HEK293 (cell line): ENCODE results near the gene ADH1C.
"Not testable (repeated sequence)": the region's sequence is repeated elsewhere in the genome, so short reads cannot be mapped to it uniquely, and the experiment has no call there.

Experiments used
- CTCF ChIA-PET: fragments of 350-600 bp; formaldehyde crosslinking; extraction: SDS; loops from one replicate; lab custom pipeline; 2021; ENCODE audit warnings: antibody characterized with exemption; lab: Yijun Ruan, JAX
- POLR2A ChIA-PET: fragments of 300-600 bp; formaldehyde crosslinking; extraction: SDS; loops from one replicate; lab custom pipeline; 2020; ENCODE audit warnings: antibody characterized with exemption, inconsistent platforms; lab: Yijun Ruan, JAX
- H3K27ac ChIP-seq: fragments of 200-500 bp; sonication (Bioruptor generic); 2 replicates; pipeline ENCODE4 v1.5.1; 2014; ENCODE audit warnings: low read depth, low read length, control low read depth, inconsistent platforms; ENCODE audit errors: extremely low read depth
- H3K36me3 ChIP-seq, 2 experiments: fragments of 200-500 bp in 1 of 2; sonication (Bioruptor generic) in 1 of 2; 1 replicate in 1 of 2; 2 replicates in 1 of 2; pipeline ENCODE4 v1.5.1; 2014 to 2017; ENCODE audit warnings: inconsistent platforms in 2 of 2, low read length in 2 of 2; ENCODE audit not compliant: control insufficient read depth in 2 of 2, insufficient read depth in 1 of 2
- H3K4me1 ChIP-seq: fragments of 200-500 bp; sonication (Bioruptor generic); 2 replicates; pipeline ENCODE4 v1.5.1; 2014; ENCODE audit warnings: mild to moderate bottlenecking, low read length, inconsistent platforms; ENCODE audit not compliant: control insufficient read depth, insufficient read depth
- H3K4me3 ChIP-seq: 2 replicates; pipeline ENCODE4 v1.5.1; 2011; ENCODE audit warnings: low read depth, mild to moderate bottlenecking, control low read depth, low read length, moderate library complexity
- H3K9me3 ChIP-seq: fragments of 200-500 bp; sonication (Bioruptor generic); 2 replicates; pipeline ENCODE4 v1.5.1; 2014; ENCODE audit warnings: low read depth, low read length, inconsistent platforms; ENCODE audit not compliant: control insufficient read depth, insufficient read depth
- FEZF1 ChIP-seq: fragments of 450-650 bp; formaldehyde crosslinking; IDR thresholded peaks from 2 replicates; pipeline ENCODE4 v1.5.1; 2016; ENCODE audit warnings: missing biosample characterization, missing genetic modification characterization
- MZF1 ChIP-seq: fragments of 450-650 bp; formaldehyde crosslinking; IDR thresholded peaks from 2 replicates; pipeline ENCODE4 v1.5.1; 2017; ENCODE audit warnings: missing biosample characterization, missing genetic modification characterization, borderline replicate concordance
- OSR2 ChIP-seq: fragments of 450-650 bp; formaldehyde crosslinking; IDR thresholded peaks from 2 replicates; pipeline ENCODE4 v1.5.1; 2016; ENCODE audit warnings: missing biosample characterization, missing genetic modification characterization
- REPIN1 ChIP-seq: fragments of 450-650 bp; formaldehyde crosslinking; IDR thresholded peaks from 2 replicates; pipeline ENCODE4 v1.5.1; 2017; ENCODE audit warnings: missing biosample characterization, missing genetic modification characterization, low read depth
- SP2 ChIP-seq: fragments of 450-650 bp; formaldehyde crosslinking; IDR thresholded peaks from 2 replicates; pipeline ENCODE4 v1.5.1; 2016; ENCODE audit warnings: missing biosample characterization, missing genetic modification characterization
- ZBTB1 ChIP-seq: fragments of 450-650 bp; formaldehyde crosslinking; IDR thresholded peaks from 2 replicates; pipeline ENCODE4 v1.5.1; 2016; ENCODE audit warnings: missing biosample characterization, missing genetic modification characterization
- ZBTB17 ChIP-seq: fragments of 450-650 bp; formaldehyde crosslinking; IDR thresholded peaks from 2 replicates; pipeline ENCODE4 v1.5.1; 2016; ENCODE audit warnings: missing biosample characterization, missing genetic modification characterization
- ZNF157 ChIP-seq: fragments of 450-650 bp; formaldehyde crosslinking; IDR thresholded peaks from 2 replicates; pipeline ENCODE4 v1.5.1; 2016; ENCODE audit warnings: missing biosample characterization, missing genetic modification characterization
- ZNF175 ChIP-seq: fragments of 450-650 bp; formaldehyde crosslinking; IDR thresholded peaks from 2 replicates; pipeline ENCODE4 v1.5.1; 2016; ENCODE audit warnings: missing biosample characterization, missing genetic modification characterization
- ZNF274 ChIP-seq, 2 experiments: fragments of 200-500 bp in 1 of 2; fragments of 450-650 bp in 1 of 2; sonication (Bioruptor generic) in 1 of 2; formaldehyde crosslinking in 1 of 2; IDR thresholded peaks; 2 replicates each; pipeline versions ENCODE4 v1.5.1 to v1.6.1; 2014 to 2016; ENCODE audit warnings: borderline replicate concordance in 1 of 2, inconsistent platforms in 1 of 2, low read length in 1 of 2, missing biosample characterization in 1 of 2, missing genetic modification characterization in 1 of 2
- ZNF292 ChIP-seq: fragments of 450-650 bp; formaldehyde crosslinking; IDR thresholded peaks from 2 replicates; pipeline ENCODE4 v1.5.1; 2016; ENCODE audit warnings: low read depth, missing biosample characterization, missing genetic modification characterization, borderline replicate concordance
- ZNF324 ChIP-seq: fragments of 450-650 bp; formaldehyde crosslinking; IDR thresholded peaks from 2 replicates; pipeline ENCODE4 v1.5.1; 2016; ENCODE audit warnings: missing biosample characterization, missing genetic modification characterization
- ZNF350 ChIP-seq: fragments of 450-650 bp; formaldehyde crosslinking; IDR thresholded peaks from 2 replicates; pipeline ENCODE4 v1.5.0; 2017; ENCODE audit warnings: missing biosample characterization, mild to moderate bottlenecking, missing genetic modification characterization
- ZNF433 ChIP-seq: fragments of 450-650 bp; formaldehyde crosslinking; IDR thresholded peaks from 2 replicates; pipeline ENCODE4 v1.5.1; 2016; ENCODE audit warnings: missing biosample characterization, missing genetic modification characterization, low read depth
- ZNF473 ChIP-seq: fragments of 450-650 bp; formaldehyde crosslinking; IDR thresholded peaks from 2 replicates; pipeline ENCODE4 v1.5.1; 2017; ENCODE audit warnings: missing biosample characterization, missing genetic modification characterization
- ZNF501 ChIP-seq: fragments of 450-650 bp; formaldehyde crosslinking; IDR thresholded peaks from 2 replicates; pipeline ENCODE4 v1.5.1; 2016; ENCODE audit warnings: missing biosample characterization, missing genetic modification characterization
- ZNF514 ChIP-seq: fragments of 450-650 bp; formaldehyde crosslinking; IDR thresholded peaks from 2 replicates; pipeline ENCODE4 v1.5.1; 2016; ENCODE audit warnings: missing biosample characterization, missing genetic modification characterization
- ZNF548 ChIP-seq: fragments of 450-650 bp; formaldehyde crosslinking; IDR thresholded peaks from 2 replicates; pipeline ENCODE4 v1.5.1; 2016; ENCODE audit warnings: missing biosample characterization, missing genetic modification characterization
- ZNF560 ChIP-seq: fragments of 450-650 bp; formaldehyde crosslinking; IDR thresholded peaks from 2 replicates; pipeline ENCODE4 v1.5.1; 2017; ENCODE audit warnings: missing biosample characterization, missing genetic modification characterization, borderline replicate concordance
- ZNF610 ChIP-seq: fragments of 450-650 bp; formaldehyde crosslinking; IDR thresholded peaks from 2 replicates; pipeline ENCODE4 v1.5.1; 2016; ENCODE audit warnings: missing biosample characterization, missing genetic modification characterization, borderline replicate concordance
- ZNF701 ChIP-seq: fragments of 450-650 bp; formaldehyde crosslinking; IDR thresholded peaks from 2 replicates; pipeline ENCODE4 v1.5.1; 2016; ENCODE audit warnings: missing biosample characterization, missing genetic modification characterization
- ZNF830 ChIP-seq: fragments of 450-650 bp; IDR thresholded peaks from 2 replicates; pipeline ENCODE4 v1.5.0; 2018; ENCODE audit warnings: missing biosample characterization, missing genetic modification characterization, low read depth, mild to moderate bottlenecking, moderate library complexity
- TF ChIP-seq, protein P1 (sequence below): fragments of 450-650 bp; formaldehyde crosslinking; IDR thresholded peaks from 2 replicates; pipeline ENCODE4 v1.5.1; 2016; ENCODE audit warnings: missing biosample characterization, missing genetic modification characterization
- TF ChIP-seq, protein P2 (sequence below): fragments of 450-650 bp; IDR thresholded peaks from 2 replicates; pipeline ENCODE4 v1.5.1; 2018; ENCODE audit warnings: missing biosample characterization, mild to moderate bottlenecking, missing genetic modification characterization
- TF ChIP-seq, protein P3 (sequence below): fragments of 450-650 bp; formaldehyde crosslinking; IDR thresholded peaks from 2 replicates; pipeline ENCODE4 v1.5.1; 2016; ENCODE audit warnings: missing biosample characterization, missing genetic modification characterization

ADH1C gene

GRCh38 chr4:99356992-99357391 lies 4.4 kb upstream of the ADH1C start (continued):
- TF ChIP-seq, protein P1, sequence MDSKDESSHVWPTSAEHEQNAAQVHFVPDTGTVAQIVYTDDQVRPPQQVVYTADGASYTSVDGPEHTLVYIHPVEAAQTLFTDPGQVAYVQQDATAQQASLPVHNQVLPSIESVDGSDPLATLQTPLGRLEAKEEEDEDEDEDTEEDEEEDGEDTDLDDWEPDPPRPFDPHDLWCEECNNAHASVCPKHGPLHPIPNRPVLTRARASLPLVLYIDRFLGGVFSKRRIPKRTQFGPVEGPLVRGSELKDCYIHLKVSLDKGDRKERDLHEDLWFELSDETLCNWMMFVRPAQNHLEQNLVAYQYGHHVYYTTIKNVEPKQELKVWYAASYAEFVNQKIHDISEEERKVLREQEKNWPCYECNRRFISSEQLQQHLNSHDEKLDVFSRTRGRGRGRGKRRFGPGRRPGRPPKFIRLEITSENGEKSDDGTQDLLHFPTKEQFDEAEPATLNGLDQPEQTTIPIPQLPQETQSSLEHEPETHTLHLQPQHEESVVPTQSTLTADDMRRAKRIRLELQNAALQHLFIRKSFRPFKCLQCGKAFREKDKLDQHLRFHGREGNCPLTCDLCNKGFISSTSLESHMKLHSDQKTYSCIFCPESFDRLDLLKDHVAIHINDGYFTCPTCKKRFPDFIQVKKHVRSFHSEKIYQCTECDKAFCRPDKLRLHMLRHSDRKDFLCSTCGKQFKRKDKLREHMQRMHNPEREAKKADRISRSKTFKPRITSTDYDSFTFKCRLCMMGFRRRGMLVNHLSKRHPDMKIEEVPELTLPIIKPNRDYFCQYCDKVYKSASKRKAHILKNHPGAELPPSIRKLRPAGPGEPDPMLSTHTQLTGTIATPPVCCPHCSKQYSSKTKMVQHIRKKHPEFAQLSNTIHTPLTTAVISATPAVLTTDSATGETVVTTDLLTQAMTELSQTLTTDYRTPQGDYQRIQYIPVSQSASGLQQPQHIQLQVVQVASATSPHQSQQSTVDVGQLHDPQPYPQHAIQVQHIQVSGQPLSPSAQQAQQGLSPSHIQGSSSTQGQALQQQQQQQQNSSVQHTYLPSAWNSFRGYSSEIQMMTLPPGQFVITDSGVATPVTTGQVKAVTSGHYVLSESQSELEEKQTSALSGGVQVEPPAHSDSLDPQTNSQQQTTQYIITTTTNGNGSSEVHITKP (tag by site-specific recombination): no peak
- TF ChIP-seq ZNF292 (tag by site-specific recombination) (no peak), ZNF514 (tag by site-specific recombination) (no peak), ZNF610 (tag by site-specific recombination) (no peak), ZNF274 (IDR thresholded peaks at IDR 0.05; ENCODE audit: low read length) (no peak), ZNF274 (tag by site-specific recombination; IDR thresholded peaks at IDR 0.05; ENCODE audit: borderline replicate concordance) (no peak), ZNF324 (no peak), ZBTB1 (tag by site-specific recombination) (no peak), FEZF1 (tag by site-specific recombination) (no peak), ZNF473 (tag by site-specific recombination) (no peak), ZNF350 (tag by site-specific recombination) (no peak), ZNF701 (tag by site-specific recombination) (no peak)
- TF ChIP-seq, protein P2, sequence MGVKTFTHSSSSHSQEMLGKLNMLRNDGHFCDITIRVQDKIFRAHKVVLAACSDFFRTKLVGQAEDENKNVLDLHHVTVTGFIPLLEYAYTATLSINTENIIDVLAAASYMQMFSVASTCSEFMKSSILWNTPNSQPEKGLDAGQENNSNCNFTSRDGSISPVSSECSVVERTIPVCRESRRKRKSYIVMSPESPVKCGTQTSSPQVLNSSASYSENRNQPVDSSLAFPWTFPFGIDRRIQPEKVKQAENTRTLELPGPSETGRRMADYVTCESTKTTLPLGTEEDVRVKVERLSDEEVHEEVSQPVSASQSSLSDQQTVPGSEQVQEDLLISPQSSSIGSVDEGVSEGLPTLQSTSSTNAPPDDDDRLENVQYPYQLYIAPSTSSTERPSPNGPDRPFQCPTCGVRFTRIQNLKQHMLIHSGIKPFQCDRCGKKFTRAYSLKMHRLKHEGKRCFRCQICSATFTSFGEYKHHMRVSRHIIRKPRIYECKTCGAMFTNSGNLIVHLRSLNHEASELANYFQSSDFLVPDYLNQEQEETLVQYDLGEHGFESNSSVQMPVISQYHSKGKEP: no peak
- TF ChIP-seq, all 188 proteins: peak for 0

- H3K27ac ChIP-seq, CTCF ChIA-PET, H3K36me3 ChIP-seq, POLR2A ChIA-PET, H3K4me3 ChIP-seq, H3K4me1 ChIP-seq, H3K9me3 ChIP-seq: not testable (repeated sequence)
These were observed 3.6 kb upstream of the ADH1C start for GRCh38 chr4:99356149-99356548.

- H3K4me3 ChIP-seq: no peak overlapping the region
- no peaks in the 10 kb centered on the region for H3K4me1 ChIP-seq
- H3K9me3 ChIP-seq: no peaks in the 10 kb centered on the region
- no peaks in the 10 kb centered on the region for H3K36me3 ChIP-seq
- H3K27ac ChIP-seq: no peak overlapping the region
- CTCF ChIA-PET: no interaction called here
- POLR2A ChIA-PET: no interaction called here
- TF ChIP-seq ZNF433 (tag by site-specific recombination): no peak
- TF ChIP-seq ZBTB17 (tag by site-specific recombination): no peak
- TF ChIP-seq ZNF548 (tag by site-specific recombination): no peak
- no peak for TF ChIP-seq MZF1 (tag by site-specific recombination)
- no peak for TF ChIP-seq ZNF830
- no peak for TF ChIP-seq ZNF157 (tag by site-specific recombination)
- TF ChIP-seq ZNF175: no peak
- TF ChIP-seq, protein P3, sequence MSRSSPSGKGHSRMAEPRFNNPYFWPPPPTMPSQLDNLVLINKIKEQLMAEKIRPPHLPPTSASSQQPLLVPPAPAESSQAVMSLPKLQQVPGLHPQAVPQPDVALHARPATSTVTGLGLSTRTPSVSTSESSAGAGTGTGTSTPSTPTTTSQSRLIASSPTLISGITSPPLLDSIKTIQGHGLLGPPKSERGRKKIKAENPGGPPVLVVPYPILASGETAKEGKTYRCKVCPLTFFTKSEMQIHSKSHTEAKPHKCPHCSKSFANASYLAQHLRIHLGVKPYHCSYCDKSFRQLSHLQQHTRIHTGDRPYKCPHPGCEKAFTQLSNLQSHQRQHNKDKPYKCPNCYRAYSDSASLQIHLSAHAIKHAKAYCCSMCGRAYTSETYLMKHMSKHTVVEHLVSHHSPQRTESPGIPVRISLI: no peak
- TF ChIP-seq ZNF560 (tag by site-specific recombination): no peak
- TF ChIP-seq SP2 (tag by site-specific recombination): no peak
- no peak for TF ChIP-seq OSR2 (tag by site-specific recombination)
- no peak for TF ChIP-seq REPIN1 (tag by site-specific recombination)
- TF ChIP-seq ZNF501 (tag by site-specific recombination): no peak
These were observed 1.1 kb downstream of the ADH1C start for GRCh38 chr4:99351487-99351886.
